ENCODE data around the gene KCTD11. TPM values are rescaled to one million over a fixed set of nuclear protein-coding genes. Genes with fewer than 3 reads are reported as not detected.

Gene KCTD11
- polyA plus RNA-seq, 3 donors: 3.4 to 5.6 (median 3.6) TPM

GRCh38 chr17:7382901-7383300 lies 30.9 kb downstream of the KCTD11 start:
- H3K79me2 ChIP-seq (ENCODE audit: insufficient read depth, low read length): no peaks in the 10 kb centered on the region
- no peak overlapping the region for H3K4me2 ChIP-seq (replicated peaks; ENCODE audit: extremely low read depth, low read length, poor library complexity, severe bottlenecking)
- H3K4me1 ChIP-seq (ENCODE audit: control insufficient read depth in 1 of 2, insufficient read depth in 2 of 2, low read length in 2 of 2): peaks cover 16 to 23% of the 10 kb centered on the region in 2 donors
- H3K27ac Mint-ChIP-seq: peak overlapping the region in 1 of 7 donors; percentile 47
- peaks cover 7 to 21% (median 15%) of the 10 kb centered on the region in 7 donors for H3K9me3 Mint-ChIP-seq
- 100% methylated on average over 5 of the region's 10 CpGs for WGBS (ENCODE audit: insufficient coverage)
- DNase-seq: no peak
- peaks cover 50 to 73% (median 65%) of the 10 kb centered on the region in 3 donors for H3K27me3 Mint-ChIP-seq (ENCODE audit: low read depth in 3 of 3)
- H3K36me3 Mint-ChIP-seq: peaks cover 14 to 17% of the 10 kb centered on the region in 2 donors
- peaks cover 0 to 4% of the 10 kb centered on the region in 2 donors for H3K36me3 ChIP-seq (replicated peaks in 1 of 2; ENCODE audit: control insufficient read depth in 1 of 2, insufficient read depth in 2 of 2, low read length in 2 of 2)
- peaks cover 34 to 59% of the 10 kb centered on the region in 2 donors for H3K27me3 ChIP-seq (ENCODE audit: control insufficient read depth in 2 of 2, insufficient read depth in 2 of 2, low read length in 2 of 2)
- no peak overlapping the region for H2AFZ ChIP-seq (ENCODE audit: insufficient read depth, low read depth, low read length, poor library complexity, severe bottlenecking)
- no peak overlapping the region for H3K9ac ChIP-seq (ENCODE audit: insufficient read depth, low read length, poor library complexity, severe bottlenecking)
- no peak overlapping the region for H3K27ac ChIP-seq (ENCODE audit: low read depth in 1 of 2, low read length in 2 of 2)
- no peaks in the 10 kb centered on the region for H3K9me3 ChIP-seq (replicated peaks in 1 of 2; ENCODE audit: control insufficient read depth in 1 of 2, insufficient read depth in 1 of 2, low read length in 2 of 2)
- peaks cover 18% of the 10 kb centered on the region for H3K4me1 Mint-ChIP-seq
- no peak overlapping the region for H3K4me3 ChIP-seq (replicated peaks in 1 of 3; ENCODE audit: low read depth in 2 of 3, low read length in 3 of 3)
- peak overlapping the region in 1 of 2 donors; percentile 84 for H3K4me3 Mint-ChIP-seq
- no peaks in the 10 kb centered on the region for H4K20me1 ChIP-seq (ENCODE audit: insufficient read depth, low read length)
- intact Hi-C loops (cut with micrococcal nuclease): no loop called here
- TF ChIP-seq, protein P1, sequence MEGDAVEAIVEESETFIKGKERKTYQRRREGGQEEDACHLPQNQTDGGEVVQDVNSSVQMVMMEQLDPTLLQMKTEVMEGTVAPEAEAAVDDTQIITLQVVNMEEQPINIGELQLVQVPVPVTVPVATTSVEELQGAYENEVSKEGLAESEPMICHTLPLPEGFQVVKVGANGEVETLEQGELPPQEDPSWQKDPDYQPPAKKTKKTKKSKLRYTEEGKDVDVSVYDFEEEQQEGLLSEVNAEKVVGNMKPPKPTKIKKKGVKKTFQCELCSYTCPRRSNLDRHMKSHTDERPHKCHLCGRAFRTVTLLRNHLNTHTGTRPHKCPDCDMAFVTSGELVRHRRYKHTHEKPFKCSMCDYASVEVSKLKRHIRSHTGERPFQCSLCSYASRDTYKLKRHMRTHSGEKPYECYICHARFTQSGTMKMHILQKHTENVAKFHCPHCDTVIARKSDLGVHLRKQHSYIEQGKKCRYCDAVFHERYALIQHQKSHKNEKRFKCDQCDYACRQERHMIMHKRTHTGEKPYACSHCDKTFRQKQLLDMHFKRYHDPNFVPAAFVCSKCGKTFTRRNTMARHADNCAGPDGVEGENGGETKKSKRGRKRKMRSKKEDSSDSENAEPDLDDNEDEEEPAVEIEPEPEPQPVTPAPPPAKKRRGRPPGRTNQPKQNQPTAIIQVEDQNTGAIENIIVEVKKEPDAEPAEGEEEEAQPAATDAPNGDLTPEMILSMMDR (IDR thresholded peaks at IDR 0.05): no peak

- peak overlapping the region in 2 of 7 donors; percentile 25 to 47 for H3K27ac Mint-ChIP-seq
- peak overlapping the region; percentile 82 for H3K4me2 ChIP-seq (replicated peaks; ENCODE audit: extremely low read depth, low read length, poor library complexity, severe bottlenecking)
Observed at GRCh38 chr17:7383371-7383741, 31.4 kb downstream of the KCTD11 start.

More at GRCh38 chr17:7383371-7383741, 31.4 kb downstream of the KCTD11 start:
- H3K9ac ChIP-seq (ENCODE audit: insufficient read depth, low read length, poor library complexity, severe bottlenecking): no peak overlapping the region
- H3K79me2 ChIP-seq (ENCODE audit: insufficient read depth, low read length): no peaks in the 10 kb centered on the region
- H3K36me3 ChIP-seq (replicated peaks in 1 of 2; ENCODE audit: control insufficient read depth in 1 of 2, insufficient read depth in 2 of 2, low read length in 2 of 2): peaks cover 1 to 8% of the 10 kb centered on the region in 2 donors
- H3K4me3 ChIP-seq (replicated peaks in 1 of 3; ENCODE audit: low read depth in 2 of 3, low read length in 3 of 3): no peak overlapping the region
- H3K27me3 ChIP-seq (ENCODE audit: control insufficient read depth in 2 of 2, insufficient read depth in 2 of 2, low read length in 2 of 2): peaks cover 34 to 59% of the 10 kb centered on the region in 2 donors
- DNase-seq: no peak
- Mint-ChIP-seq H3K4me1 (peaks cover 18% of the 10 kb centered on the region), H3K4me3 (peak overlapping the region in 1 of 2 donors; percentile 84), H3K9me3 (peaks cover 7 to 19% (median 14%) of the 10 kb centered on the region in 7 donors), H3K36me3 (peaks cover 18 to 19% of the 10 kb centered on the region in 2 donors), H3K27me3 (ENCODE audit: low read depth in 3 of 3) (peaks cover 50 to 71% (median 63%) of the 10 kb centered on the region in 3 donors)
- no peak overlapping the region for H2AFZ ChIP-seq (ENCODE audit: insufficient read depth, low read depth, low read length, poor library complexity, severe bottlenecking)
- TF ChIP-seq, protein P1 (IDR thresholded peaks at IDR 0.05): no peak
- intact Hi-C loops (cut with micrococcal nuclease): no loop called here
- no peak overlapping the region for H3K27ac ChIP-seq (ENCODE audit: low read depth in 1 of 2, low read length in 2 of 2)
- H3K9me3 ChIP-seq (replicated peaks in 1 of 2; ENCODE audit: control insufficient read depth in 1 of 2, insufficient read depth in 1 of 2, low read length in 2 of 2): no peaks in the 10 kb centered on the region
- peaks cover 16 to 23% of the 10 kb centered on the region in 2 donors for H3K4me1 ChIP-seq (ENCODE audit: control insufficient read depth in 1 of 2, insufficient read depth in 2 of 2, low read length in 2 of 2)
- H4K20me1 ChIP-seq (ENCODE audit: insufficient read depth, low read length): no peaks in the 10 kb centered on the region
- 92% methylated on average over 11 of the region's 11 CpGs for WGBS (ENCODE audit: insufficient coverage)
